ENCODE measurements around the gene ABI2. TPM values are rescaled to one million over a fixed set of nuclear protein-coding genes. Genes with fewer than 3 reads are reported as not detected.

Gene ABI2
- total RNA-seq, 1 experiment from 2014 or later, result 72.2 TPM

- Histone ChIP-seq H3K27ac (ENCODE audit: low read length) (no peak overlapping the region), H3K4me1 (ENCODE audit: control insufficient read depth, insufficient read depth, low read length) (no peaks in the 10 kb centered on the region; the same call in 1 of the 2 replicates), H3K4me3 (ENCODE audit: low read depth in 2 of 2, low read length in 2 of 2) (no peak overlapping the region), H3K9me3 (ENCODE audit: control insufficient read depth, insufficient read depth, low read depth, low read length) (no peaks in the 10 kb centered on the region), H3K36me3 (ENCODE audit: control insufficient read depth, insufficient read depth, low read length) (peaks cover 7% of the 10 kb centered on the region; the same call in 1 of the 2 replicates), H3K27me3 (ENCODE audit: control insufficient read depth, insufficient read depth, low read length) (no peaks in the 10 kb centered on the region)
- ATAC-seq (no peak), DNase-seq (ENCODE audit: low read depth, low spot score) (no peak)
- no peak for TF ChIP-seq SIN3A (IDR thresholded peaks at IDR 0.05; ENCODE audit: borderline replicate concordance, insufficient read depth, low read depth, low read length)
- TF ChIP-seq POLR2AphosphoS5 (IDR thresholded peaks at IDR 0.05; ENCODE audit: low read depth, low read length), result no peak
- TF ChIP-seq TCF7L2 (IDR thresholded peaks at IDR 0.05; ENCODE audit: low read depth, low read length), result no peak
- no peak for TF ChIP-seq REST (IDR thresholded peaks at IDR 0.05; ENCODE audit: insufficient read depth in 1 of 2, low read depth in 2 of 2, low read length in 1 of 2)
- TF ChIP-seq, protein P1, sequence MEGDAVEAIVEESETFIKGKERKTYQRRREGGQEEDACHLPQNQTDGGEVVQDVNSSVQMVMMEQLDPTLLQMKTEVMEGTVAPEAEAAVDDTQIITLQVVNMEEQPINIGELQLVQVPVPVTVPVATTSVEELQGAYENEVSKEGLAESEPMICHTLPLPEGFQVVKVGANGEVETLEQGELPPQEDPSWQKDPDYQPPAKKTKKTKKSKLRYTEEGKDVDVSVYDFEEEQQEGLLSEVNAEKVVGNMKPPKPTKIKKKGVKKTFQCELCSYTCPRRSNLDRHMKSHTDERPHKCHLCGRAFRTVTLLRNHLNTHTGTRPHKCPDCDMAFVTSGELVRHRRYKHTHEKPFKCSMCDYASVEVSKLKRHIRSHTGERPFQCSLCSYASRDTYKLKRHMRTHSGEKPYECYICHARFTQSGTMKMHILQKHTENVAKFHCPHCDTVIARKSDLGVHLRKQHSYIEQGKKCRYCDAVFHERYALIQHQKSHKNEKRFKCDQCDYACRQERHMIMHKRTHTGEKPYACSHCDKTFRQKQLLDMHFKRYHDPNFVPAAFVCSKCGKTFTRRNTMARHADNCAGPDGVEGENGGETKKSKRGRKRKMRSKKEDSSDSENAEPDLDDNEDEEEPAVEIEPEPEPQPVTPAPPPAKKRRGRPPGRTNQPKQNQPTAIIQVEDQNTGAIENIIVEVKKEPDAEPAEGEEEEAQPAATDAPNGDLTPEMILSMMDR (IDR thresholded peaks at IDR 0.05), result no peak
- ChIA-PET POLR2A (no interaction called here), CTCF (interaction anchor here (0.6 to 0.7 kb wide), 3 partner anchors 170 to 586 kb away, joined by 4 to 6 read pairs (median 5); no protein-coding TSS in a partner anchor)
- intact Hi-C loops (cut with micrococcal nuclease; ENCODE audit: unreplicated experiment) (no loop called here), in situ Hi-C loops (cut with HindIII; ENCODE audit: low pct_unique_long_range_greater_than_20kb, low sequenced_read_pairs) (no loop called here)
- BruUV-seq (replicated peaks), result no TSS peak
Measured at GRCh38 chr2:203431391-203432185, 103.4 kb downstream of the ABI2 start.

- in situ Hi-C loops (cut with HindIII; ENCODE audit: low pct_unique_long_range_greater_than_20kb, low sequenced_read_pairs) (no loop called here), intact Hi-C loops (cut with micrococcal nuclease; ENCODE audit: unreplicated experiment) (no loop called here)
- Histone ChIP-seq H3K4me3 (ENCODE audit: low read depth in 2 of 2, low read length in 2 of 2) (no peak overlapping the region), H3K36me3 (ENCODE audit: control insufficient read depth, insufficient read depth, low read length) (peaks cover 5% of the 10 kb centered on the region; the same call in 1 of the 2 replicates), H3K4me1 (ENCODE audit: control insufficient read depth, insufficient read depth, low read length) (no peaks in the 10 kb centered on the region; the same call in 1 of the 2 replicates), H3K27me3 (ENCODE audit: control insufficient read depth, insufficient read depth, low read length) (no peaks in the 10 kb centered on the region), H3K27ac (ENCODE audit: low read length) (no peak overlapping the region), H3K9me3 (ENCODE audit: control insufficient read depth, insufficient read depth, low read depth, low read length) (no peaks in the 10 kb centered on the region)
- CTCF ChIA-PET, result no interaction called here
- POLR2A ChIA-PET, result no interaction called here
- DNase-seq (ENCODE audit: low read depth, low spot score) (no peak), ATAC-seq (no peak)
- BruUV-seq (replicated peaks), result no TSS peak
- TF ChIP-seq REST (IDR thresholded peaks at IDR 0.05; ENCODE audit: insufficient read depth in 1 of 2, low read depth in 2 of 2, low read length in 1 of 2), result no peak
- no peak for TF ChIP-seq POLR2AphosphoS5 (IDR thresholded peaks at IDR 0.05; ENCODE audit: low read depth, low read length)
- TF ChIP-seq SIN3A (IDR thresholded peaks at IDR 0.05; ENCODE audit: borderline replicate concordance, insufficient read depth, low read depth, low read length), result no peak
- TF ChIP-seq TCF7L2 (IDR thresholded peaks at IDR 0.05; ENCODE audit: low read depth, low read length), result no peak
- TF ChIP-seq, protein P1 (IDR thresholded peaks at IDR 0.05), result no peak
Measured at GRCh38 chr2:203432811-203433210, 104.6 kb downstream of the ABI2 start.
